ENCODE results near the gene ASZ1.

DNA sequence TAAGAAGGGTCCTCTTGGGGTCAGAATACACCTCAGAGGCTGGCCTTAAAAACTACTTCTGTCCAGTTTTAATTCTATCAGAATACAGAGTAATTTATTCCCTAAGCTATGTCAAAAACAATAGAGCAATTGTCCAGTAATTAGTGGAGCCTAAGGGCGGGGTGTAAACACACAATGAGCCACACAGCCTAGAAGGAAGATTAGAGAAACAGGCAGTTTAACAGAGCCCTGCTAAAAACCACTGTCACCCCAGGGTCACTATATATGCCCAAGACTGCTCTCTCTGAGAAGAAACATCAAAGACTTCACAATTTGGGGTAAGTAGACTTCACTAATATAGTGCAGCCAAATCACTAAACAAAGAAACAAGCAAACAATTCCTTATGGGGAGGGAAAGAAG, 77.3 kb downstream of the ASZ1 start:
- TF ChIP-seq, protein P1, sequence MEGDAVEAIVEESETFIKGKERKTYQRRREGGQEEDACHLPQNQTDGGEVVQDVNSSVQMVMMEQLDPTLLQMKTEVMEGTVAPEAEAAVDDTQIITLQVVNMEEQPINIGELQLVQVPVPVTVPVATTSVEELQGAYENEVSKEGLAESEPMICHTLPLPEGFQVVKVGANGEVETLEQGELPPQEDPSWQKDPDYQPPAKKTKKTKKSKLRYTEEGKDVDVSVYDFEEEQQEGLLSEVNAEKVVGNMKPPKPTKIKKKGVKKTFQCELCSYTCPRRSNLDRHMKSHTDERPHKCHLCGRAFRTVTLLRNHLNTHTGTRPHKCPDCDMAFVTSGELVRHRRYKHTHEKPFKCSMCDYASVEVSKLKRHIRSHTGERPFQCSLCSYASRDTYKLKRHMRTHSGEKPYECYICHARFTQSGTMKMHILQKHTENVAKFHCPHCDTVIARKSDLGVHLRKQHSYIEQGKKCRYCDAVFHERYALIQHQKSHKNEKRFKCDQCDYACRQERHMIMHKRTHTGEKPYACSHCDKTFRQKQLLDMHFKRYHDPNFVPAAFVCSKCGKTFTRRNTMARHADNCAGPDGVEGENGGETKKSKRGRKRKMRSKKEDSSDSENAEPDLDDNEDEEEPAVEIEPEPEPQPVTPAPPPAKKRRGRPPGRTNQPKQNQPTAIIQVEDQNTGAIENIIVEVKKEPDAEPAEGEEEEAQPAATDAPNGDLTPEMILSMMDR (IDR thresholded peaks at IDR 0.05), result no peak
- no peak for TF ChIP-seq POLR2AphosphoS5 (IDR thresholded peaks at IDR 0.05; ENCODE audit: insufficient read depth in 1 of 2, low read depth in 1 of 2)

Data from vagina (tissue), 2 donors.